C4-2B (cell line): ENCODE measurements around the gene SRL.

Source experiments
- ZFX ChIP-seq: fragments of 450-650 bp; IDR thresholded peaks from 2 replicates; pipeline ENCODE4 v1.6.1; 2017
- TF ChIP-seq, protein P1 (sequence below): fragments of 450-650 bp; conservative IDR thresholded peaks from 2 replicates; pipeline ENCODE4 v1.5.1; 2017; ENCODE audit warnings: mild to moderate bottlenecking

- TF ChIP-seq, protein P1, sequence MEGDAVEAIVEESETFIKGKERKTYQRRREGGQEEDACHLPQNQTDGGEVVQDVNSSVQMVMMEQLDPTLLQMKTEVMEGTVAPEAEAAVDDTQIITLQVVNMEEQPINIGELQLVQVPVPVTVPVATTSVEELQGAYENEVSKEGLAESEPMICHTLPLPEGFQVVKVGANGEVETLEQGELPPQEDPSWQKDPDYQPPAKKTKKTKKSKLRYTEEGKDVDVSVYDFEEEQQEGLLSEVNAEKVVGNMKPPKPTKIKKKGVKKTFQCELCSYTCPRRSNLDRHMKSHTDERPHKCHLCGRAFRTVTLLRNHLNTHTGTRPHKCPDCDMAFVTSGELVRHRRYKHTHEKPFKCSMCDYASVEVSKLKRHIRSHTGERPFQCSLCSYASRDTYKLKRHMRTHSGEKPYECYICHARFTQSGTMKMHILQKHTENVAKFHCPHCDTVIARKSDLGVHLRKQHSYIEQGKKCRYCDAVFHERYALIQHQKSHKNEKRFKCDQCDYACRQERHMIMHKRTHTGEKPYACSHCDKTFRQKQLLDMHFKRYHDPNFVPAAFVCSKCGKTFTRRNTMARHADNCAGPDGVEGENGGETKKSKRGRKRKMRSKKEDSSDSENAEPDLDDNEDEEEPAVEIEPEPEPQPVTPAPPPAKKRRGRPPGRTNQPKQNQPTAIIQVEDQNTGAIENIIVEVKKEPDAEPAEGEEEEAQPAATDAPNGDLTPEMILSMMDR, result no peak
- no peak for TF ChIP-seq ZFX
Observed at GRCh38 chr16:4209666-4210065, 32.2 kb downstream of the SRL start.
